PC-3 (cell line): ENCODE data around the gene PACS1. TPM values are rescaled to one million over a fixed set of nuclear protein-coding genes. Genes with fewer than 3 reads are reported as not detected.

ENCODE experiments used
- ATAC-seq: fragments of 200-7000 bp; cut with Tn5 transposase; 2 replicates; pipeline ENCODE4 v1.9.1; 2020; ENCODE audit warnings: mild to moderate bottlenecking, moderate library complexity
- BruUV-seq: library from RNA; stranded (reverse); fragments of 400-500 nt; replicated peaks from 2 replicates; lab custom pipeline; 2021; lab: Mats Ljungman, UMichigan
- CTCF ChIA-PET: fragments of 300-600 bp; sonication (Branson Sonifier 250); formaldehyde crosslinking; loops from one replicate; lab custom pipeline; 2022; ENCODE audit warnings: antibody characterized with exemption; lab: Charles Lee
- POLR2A ChIA-PET: fragments of 300-600 bp; sonication (Branson Sonifier 250); formaldehyde crosslinking; loops from one replicate; lab custom pipeline; 2022; ENCODE audit warnings: antibody characterized with exemption; ENCODE audit not compliant: unreplicated experiment; lab: Charles Lee
- DNase-seq: peaks from one replicate; pipeline ENCODE4 v3.0.0-alpha.2; 2015
- H2AFZ ChIP-seq: fragments of 300-600 bp; sonication (generic); 2 replicates; pipeline ENCODE4 v1.6.0; 2016; ENCODE audit warnings: antibody characterized with exemption, low read length
- H3F3A ChIP-seq: fragments of 300-600 bp; sonication (generic); one replicate; pipeline ENCODE4 v1.6.0; 2017; ENCODE audit warnings: antibody characterized with exemption, low read length, control low read depth, mild to moderate bottlenecking; ENCODE audit not compliant: unreplicated experiment
- H3K27ac ChIP-seq: fragments of 300-600 bp; sonication (generic); 2 replicates; pipeline ENCODE4 v1.5.1; 2016; ENCODE audit warnings: mild to moderate bottlenecking, low read length
- H3K27me3 ChIP-seq: fragments of 300-600 bp; sonication (generic); 2 replicates; pipeline ENCODE4 v1.6.1; 2016; ENCODE audit warnings: low read length, mixed read lengths
- H3K36me3 ChIP-seq: fragments of 300-600 bp; sonication (generic); 2 replicates; pipeline ENCODE4 v1.6.1; 2016; ENCODE audit warnings: low read depth, mixed run types, low read length, mixed read lengths
- H3K4me1 ChIP-seq: fragments of 300-600 bp; sonication (generic); 2 replicates; pipeline ENCODE4 v1.5.1; 2016; ENCODE audit warnings: low read length; ENCODE audit not compliant: insufficient read depth
- H3K4me2 ChIP-seq: fragments of 300-600 bp; sonication (generic); 2 replicates; pipeline ENCODE4 v1.6.0; 2016; ENCODE audit warnings: low read length
- H3K4me3 ChIP-seq: fragments of 300-600 bp; sonication (generic); 2 replicates; pipeline ENCODE4 v1.5.1; 2016; ENCODE audit warnings: mild to moderate bottlenecking, low read length, mixed read lengths
- H3K79me2 ChIP-seq: fragments of 300-600 bp; sonication (generic); 2 replicates; pipeline ENCODE4 v1.6.1; 2017; ENCODE audit warnings: low read length, mixed read lengths
- H3K9ac ChIP-seq: fragments of 300-600 bp; sonication (generic); 2 replicates; pipeline ENCODE4 v1.6.0; 2016; ENCODE audit warnings: mild to moderate bottlenecking, low read length
- H3K9me2 ChIP-seq: fragments of 300-600 bp; sonication (generic); replicated peaks from 2 replicates; pipeline ENCODE4 v1.6.1; 2016; ENCODE audit warnings: mixed run types, low read length, mixed read lengths
- H3K9me3 ChIP-seq: fragments of 300-600 bp; sonication (generic); 2 replicates; pipeline ENCODE4 v1.6.1; 2016; ENCODE audit warnings: low read length, mixed read lengths
- H4K20me1 ChIP-seq: fragments of 300-600 bp; sonication (generic); 2 replicates; pipeline ENCODE4 v1.6.1; 2016; ENCODE audit warnings: low read length, mixed read lengths
- CTCF ChIP-seq: fragments of 300-600 bp; sonication (generic); conservative IDR thresholded peaks from 2 replicates; pipeline ENCODE4 v1.5.1; 2017; ENCODE audit warnings: antibody characterized with exemption, low read depth, mild to moderate bottlenecking, low read length
- EZH2 ChIP-seq: fragments of 300-600 bp; sonication (generic); IDR thresholded peaks from one replicate; pipeline ENCODE4 v1.6.1; 2017; ENCODE audit warnings: antibody characterized with exemption, mild to moderate bottlenecking, low read length; ENCODE audit not compliant: unreplicated experiment
- EZH2phosphoT487 ChIP-seq: fragments of 300-600 bp; sonication (generic); IDR thresholded peaks from 2 replicates; pipeline ENCODE4 v1.6.1; 2018; ENCODE audit warnings: mild to moderate bottlenecking, antibody characterized with exemption, low read length, borderline replicate concordance
- intact Hi-C: fragments of 100-400 bp; cut with micrococcal nuclease; formaldehyde crosslinking; loops from 2 replicates; pipeline ENCODE4 v1.9.0; 2023
- total RNA-seq: library from RNA; depleted of rRNA; stranded (reverse); fragments of >200 nt; gene quantifications from 2 replicates; pipeline ENCODE4 v1.2.3, GENCODE V29; 2014

The PACS1 gene
- total RNA-seq, 1 experiment from 2014 or later = 28.7 TPM

GRCh38 chr11:66067640-66068039 is 2.4 kb upstream of the PACS1 start:
- Histone ChIP-seq H2AFZ (no peak overlapping the region), H3K9me2 (no peaks in the 10 kb centered on the region), H3K36me3 (peaks cover 63% of the 10 kb centered on the region), H3K27ac (no peak overlapping the region), H3K9me3 (no peaks in the 10 kb centered on the region), H3K4me3 (no peak overlapping the region), H4K20me1 (no peaks in the 10 kb centered on the region), H3K79me2 (peaks cover 31% of the 10 kb centered on the region), H3K4me1 (peaks cover 24% of the 10 kb centered on the region), H3K9ac (no peak overlapping the region), H3F3A (peaks cover 11% of the 10 kb centered on the region), H3K4me2 (no peak overlapping the region), H3K27me3 (no peaks in the 10 kb centered on the region)
- TF ChIP-seq EZH2phosphoT487 = no peak
- no peak for TF ChIP-seq CTCF
- TF ChIP-seq EZH2 = no peak
- DNase-seq (no peak), ATAC-seq (no peak)
- POLR2A ChIA-PET = no interaction called here
- intact Hi-C loops = no loop called here
- no TSS peak for BruUV-seq
- CTCF ChIA-PET = interaction anchor here (0.6 to 0.9 kb wide), 5 partner anchors 8 to 121 kb away, joined by 3 to 12 read pairs (median 4); no protein-coding TSS in a partner anchor

GRCh38 chr11:66068154-66068821 is 1.8 kb upstream of the PACS1 start:
- H3K36me3 ChIP-seq = peaks cover 56% of the 10 kb centered on the region
- no peaks in the 10 kb centered on the region for H4K20me1 ChIP-seq

More at GRCh38 chr11:66068154-66068821, 1.8 kb upstream of the PACS1 start:
- Histone ChIP-seq H3F3A (peaks cover 11% of the 10 kb centered on the region), H3K4me2 (no peak overlapping the region), H3K79me2 (peaks cover 38% of the 10 kb centered on the region), H3K27ac (no peak overlapping the region), H3K4me3 (no peak overlapping the region), H3K9me2 (no peaks in the 10 kb centered on the region), H3K9ac (no peak overlapping the region), H3K9me3 (no peaks in the 10 kb centered on the region), H2AFZ (no peak overlapping the region), H3K27me3 (no peaks in the 10 kb centered on the region), H3K4me1 (peaks cover 25% of the 10 kb centered on the region)
- POLR2A ChIA-PET = no interaction called here
- CTCF ChIA-PET = interaction anchor here (0.6 to 0.9 kb wide), 6 partner anchors 9 to 120 kb away, joined by 3 to 12 read pairs (median 4); no protein-coding TSS in a partner anchor
- ATAC-seq = peak; percentile 23
- BruUV-seq = TSS peak; percentile 8
- DNase-seq = peak; percentile 80
- intact Hi-C loops = no loop called here
- TF ChIP-seq CTCF (peak; percentile 98), EZH2 (no peak)
